H9 (cell line): Measurements from ENCODE around the gene RASA3. TPM values are rescaled to one million over a fixed set of nuclear protein-coding genes. Genes with fewer than 3 reads are reported as not detected.

ENCODE experiments used
- DNase-seq: peaks from one replicate; pipeline ENCODE4 v3.0.0-alpha.2; 2017
- H2AFZ ChIP-seq: one replicate; pipeline ENCODE4 v1.6.1; 2013; ENCODE audit warnings: mild to moderate bottlenecking, low read length, control low read depth, moderate library complexity
- H2AK5ac ChIP-seq: 2 replicates; pipeline ENCODE4 v1.6.1; 2013; ENCODE audit warnings: low read length, control low read depth, mixed read lengths; ENCODE audit not compliant: insufficient read length
- H2BK120ac ChIP-seq: one replicate; pipeline ENCODE4 v1.6.1; 2013; ENCODE audit warnings: low read depth, mild to moderate bottlenecking, low read length, control low read depth, inconsistent platforms; ENCODE audit not compliant: poor library complexity, severe bottlenecking
- H2BK12ac ChIP-seq: 2 replicates; pipeline ENCODE4 v1.6.1; 2013; ENCODE audit warnings: low read length, control low read depth, mixed read lengths, low read depth; ENCODE audit not compliant: insufficient read length
- H2BK15ac ChIP-seq: 2 replicates; pipeline ENCODE4 v1.6.1; 2013; ENCODE audit warnings: low read depth, low read length, control low read depth
- H2BK20ac ChIP-seq: one replicate; pipeline ENCODE4 v1.6.1; 2013; ENCODE audit warnings: low read depth, mild to moderate bottlenecking, low read length, control low read depth, inconsistent platforms; ENCODE audit not compliant: poor library complexity, severe bottlenecking
- H2BK5ac ChIP-seq: 2 replicates; pipeline ENCODE4 v1.6.1; 2013; ENCODE audit warnings: low read length, control low read depth, mixed read lengths; ENCODE audit not compliant: insufficient read length
- H3K14ac ChIP-seq: 2 replicates; pipeline ENCODE4 v1.6.1; 2013; ENCODE audit warnings: low read length, control low read depth; ENCODE audit not compliant: insufficient read depth
- H3K18ac ChIP-seq: 2 replicates; pipeline ENCODE4 v1.6.1; 2013; ENCODE audit warnings: low read depth, mild to moderate bottlenecking, mixed read lengths, low read length, control low read depth; ENCODE audit not compliant: insufficient read length
- H3K23ac ChIP-seq: 2 replicates; pipeline ENCODE4 v1.6.1; 2013; ENCODE audit warnings: low read length, control low read depth, mixed read lengths, low read depth; ENCODE audit not compliant: insufficient read length
- H3K23me2 ChIP-seq: 2 replicates; pipeline ENCODE4 v1.6.1; 2013; ENCODE audit warnings: low read depth, mild to moderate bottlenecking, mixed read lengths, low read length, control low read depth; ENCODE audit not compliant: insufficient read length, poor library complexity, severe bottlenecking
- H3K27ac ChIP-seq: 2 replicates; pipeline ENCODE4 v1.5.1; 2013; ENCODE audit warnings: low read length, control low read depth, mixed read lengths, low read depth; ENCODE audit not compliant: insufficient read length
- H3K27me3 ChIP-seq: 2 replicates; pipeline ENCODE4 v1.6.1; 2013; ENCODE audit warnings: low read length, control low read depth, inconsistent platforms; ENCODE audit not compliant: insufficient read depth
- H3K4ac ChIP-seq: 2 replicates; pipeline ENCODE4 v1.6.1; 2013; ENCODE audit warnings: low read depth, mild to moderate bottlenecking, control low read depth, inconsistent platforms, low read length, moderate library complexity
- H3K4me1 ChIP-seq: 2 replicates; pipeline ENCODE4 v1.6.1; 2013; ENCODE audit warnings: low read length, control low read depth, inconsistent platforms; ENCODE audit not compliant: insufficient read depth
- H3K4me2 ChIP-seq: 2 replicates; pipeline ENCODE4 v1.6.1; 2013; ENCODE audit warnings: low read length, control low read depth, mixed read lengths; ENCODE audit not compliant: insufficient read length, insufficient read depth
- H3K56ac ChIP-seq: 2 replicates; pipeline ENCODE4 v1.6.1; 2013; ENCODE audit warnings: low read depth, mild to moderate bottlenecking, mixed read lengths, low read length, control low read depth; ENCODE audit not compliant: insufficient read length
- H3K79me1 ChIP-seq: 2 replicates; pipeline ENCODE4 v1.6.1; 2013; ENCODE audit warnings: low read depth, mild to moderate bottlenecking, moderate library complexity, low read length, control low read depth, inconsistent platforms; ENCODE audit not compliant: insufficient read depth, poor library complexity, severe bottlenecking
- H3K79me2 ChIP-seq: 2 replicates; pipeline ENCODE4 v1.6.1; 2013; ENCODE audit warnings: low read length, control low read depth, inconsistent platforms; ENCODE audit not compliant: insufficient read depth
- H3K9ac ChIP-seq: 2 replicates; pipeline ENCODE4 v1.6.1; 2013; ENCODE audit warnings: low read length, control low read depth, mixed read lengths; ENCODE audit not compliant: insufficient read length; ENCODE audit errors: extremely low read depth
- H3K9me3 ChIP-seq: one replicate; pipeline ENCODE4 v1.6.1; 2013; ENCODE audit warnings: low read depth, low read length, inconsistent platforms; ENCODE audit not compliant: control insufficient read depth
- H3T11ph ChIP-seq: one replicate; pipeline ENCODE4 v1.6.1; 2013; ENCODE audit warnings: mild to moderate bottlenecking, low read length, control low read depth, inconsistent platforms
- H4K20me1 ChIP-seq: one replicate; pipeline ENCODE4 v1.6.1; 2013; ENCODE audit not compliant: control insufficient read depth, insufficient read length, insufficient read depth
- H4K5ac ChIP-seq: 2 replicates; pipeline ENCODE4 v1.6.1; 2013; ENCODE audit warnings: low read depth, mild to moderate bottlenecking, mixed read lengths, low read length, control low read depth; ENCODE audit not compliant: insufficient read length
- H4K8ac ChIP-seq: replicated peaks from 2 replicates; pipeline ENCODE4 v1.6.1; 2013; ENCODE audit warnings: low read length, control low read depth, mixed read lengths, low read depth; ENCODE audit not compliant: insufficient read length
- H4K91ac ChIP-seq: 2 replicates; pipeline ENCODE4 v1.6.1; 2013; ENCODE audit warnings: low read depth, mild to moderate bottlenecking, moderate library complexity, mixed read lengths, low read length, control low read depth; ENCODE audit not compliant: insufficient read length
- H3K27ac Mint-ChIP-seq, 3 experiments: 2 replicates in 2 of 3; 3 replicates in 1 of 3; pipeline ENCODE4 v1.8.0; 2020 to 2021; ENCODE audit warnings: mixed read lengths in 3 of 3, mild to moderate bottlenecking in 1 of 3, moderate library complexity in 1 of 3
- H3K27me3 Mint-ChIP-seq: 2 replicates; pipeline ENCODE4 v1.8.0; 2021; ENCODE audit warnings: low read depth, mild to moderate bottlenecking, moderate library complexity, mixed read lengths
- H3K36me3 Mint-ChIP-seq, 3 experiments: 2 replicates in 2 of 3; 3 replicates in 1 of 3; pipeline ENCODE4 v1.8.0; 2020 to 2021; ENCODE audit warnings: low read depth in 3 of 3, mixed read lengths in 3 of 3; ENCODE audit not compliant: insufficient read depth in 1 of 3
- H3K4me1 Mint-ChIP-seq, 2 experiments: 2 replicates each; pipeline ENCODE4 v1.8.0; 2020; ENCODE audit warnings: mixed read lengths in 2 of 2
- H3K4me3 Mint-ChIP-seq, 2 experiments: 2 replicates in 1 of 2; 3 replicates in 1 of 2; pipeline ENCODE4 v1.8.0; 2020 to 2021; ENCODE audit warnings: mild to moderate bottlenecking in 2 of 2, mixed read lengths in 2 of 2, moderate library complexity in 1 of 2
- H3K9me3 Mint-ChIP-seq, 2 experiments: 2 replicates in 1 of 2; 3 replicates in 1 of 2; pipeline ENCODE4 v1.8.0; 2020; ENCODE audit warnings: mild to moderate bottlenecking in 2 of 2, mixed read lengths in 2 of 2, moderate library complexity in 1 of 2
- CTCF ChIP-seq: fragments of 200-600 bp; sonication (generic); conservative IDR thresholded peaks from 3 replicates; pipeline ENCODE4 v1.8.0; 2021; ENCODE audit warnings: antibody characterized with exemption, mild to moderate bottlenecking
- WGBS: extraction: QIAGEN DNeasy Blood & Tissue Kit; methylation state at CpG from one replicate; pipeline ENCODE4 v1.1.7; 2013; ENCODE audit warnings: missing lambda C conversion rate, low lambda C conversion rate, mixed read lengths; ENCODE audit not compliant: insufficient read length; ENCODE audit errors: extremely low coverage; 5-methylcytosine and 5-hydroxymethylcytosine counted together
- total RNA-seq: library from RNA; stranded (reverse); gene quantifications from 2 replicates; pipeline ENCODE4 v1.2.1, GENCODE V29; 2021

Gene RASA3
- total RNA-seq, 1 experiment from 2014 or later, result 12.3 TPM

- Histone ChIP-seq H3K27ac (no peak overlapping the region), H2AFZ (no peak overlapping the region), H2BK5ac (no peak overlapping the region), H2BK15ac (no peak overlapping the region), H3K9me3 (no peaks in the 10 kb centered on the region), H3T11ph (no peak overlapping the region), H2BK120ac (no peak overlapping the region), H3K79me1 (no peaks in the 10 kb centered on the region), H3K79me2 (peaks cover 7% of the 10 kb centered on the region; the same call in 1 of the 2 replicates), H3K9ac (no peak overlapping the region), H3K4me1 (peaks cover 5% of the 10 kb centered on the region; the same call in 1 of the 2 replicates), H3K27me3 (no peaks in the 10 kb centered on the region), H3K23ac (no peak overlapping the region), H3K4ac (no peak overlapping the region), H3K23me2 (no peaks in the 10 kb centered on the region), H2BK20ac (no peak overlapping the region), H4K91ac (no peak overlapping the region), H3K56ac (no peak overlapping the region), H3K4me2 (no peak overlapping the region), H4K5ac (no peak overlapping the region), H2AK5ac (no peak overlapping the region), H3K14ac (no peak overlapping the region), H2BK12ac (no peak overlapping the region), H3K18ac (no peak overlapping the region), H4K8ac (no peak overlapping the region), H4K20me1 (no peaks in the 10 kb centered on the region)
- no peak for DNase-seq
- H3K9me3 Mint-ChIP-seq, result no peaks in the 10 kb centered on the region
- no CpG with 5 or more reads among the region's 9 CpGs for WGBS
- TF ChIP-seq CTCF, result no peak
- no peaks in the 10 kb centered on the region; a peak in 1 of 7 replicates for H3K36me3 Mint-ChIP-seq
- no peak overlapping the region for H3K27ac Mint-ChIP-seq
- H3K27me3 Mint-ChIP-seq, result peaks cover 5% of the 10 kb centered on the region
- H3K4me1 Mint-ChIP-seq, result peaks cover 40 to 43% of the 10 kb centered on the region in 2 experiments
- no peak overlapping the region for H3K4me3 Mint-ChIP-seq
Measured at GRCh38 chr13:114124921-114125320, 7.5 kb downstream of the RASA3 start.
